GM21423 (cell line): ENCODE measurements around the gene PFKP.

Source experiments
- ATAC-seq: cut with Tn5 transposase; IDR thresholded peaks from one replicate; pipeline ENCODE4 v1.9.1; 2021; ENCODE audit warnings: mild to moderate bottlenecking, moderate library complexity; ENCODE audit not compliant: unreplicated experiment

The PFKP gene

GRCh38 chr10:3178042-3178441 lies 110.7 kb downstream of the PFKP start:
- no peak for ATAC-seq

- no peak for ATAC-seq
Observed at GRCh38 chr10:3179174-3179573, 111.8 kb downstream of the PFKP start.

GRCh38 chr10:3180355-3181025 lies 113.1 kb downstream of the PFKP start:
- no peak for ATAC-seq

GRCh38 chr10:3185386-3185785 lies 118.0 kb downstream of the PFKP start:
- no peak for ATAC-seq

- no peak for ATAC-seq
Observed at GRCh38 chr10:3186368-3186767, 119.0 kb downstream of the PFKP start.
